ENCODE measurements around the gene FOSL2. TPM values are rescaled to one million over a fixed set of nuclear protein-coding genes. Genes with fewer than 3 reads are reported as not detected.

The FOSL2 gene
- total RNA-seq, 1 experiment from 2014 or later: 44.8 TPM

DNA sequence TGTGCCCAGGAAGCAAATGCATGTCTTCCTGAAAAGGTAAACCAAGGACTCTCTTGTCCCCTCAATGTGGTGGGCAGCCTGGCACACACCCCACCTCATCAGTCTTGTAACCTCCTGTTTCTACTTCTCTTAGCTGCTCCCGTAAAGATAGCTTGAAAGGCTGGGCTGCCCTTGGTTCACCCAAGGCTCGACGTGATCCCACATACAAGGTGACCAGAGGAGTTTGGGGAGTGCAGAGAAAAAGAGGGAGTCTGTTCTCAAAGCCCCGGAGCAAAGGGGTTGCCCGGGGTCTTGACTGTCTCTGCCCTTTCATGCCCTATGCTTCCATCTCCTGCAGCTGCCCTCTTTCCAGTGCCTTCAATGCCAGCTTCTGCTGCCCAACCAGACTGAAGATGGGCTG lies 18.3 kb upstream of the FOSL2 start:
- no peak overlapping the region for H2AFZ ChIP-seq (ENCODE audit: low read depth, low read length, poor library complexity, severe bottlenecking)
- DNase-seq (ENCODE audit: low read depth, low spot score) (no peak), ATAC-seq (no peak)
- peaks cover 7 to 20% of the 10 kb centered on the region in 2 experiments; a peak in 2 of 4 replicates for H3K4me1 ChIP-seq (ENCODE audit: control insufficient read depth in 1 of 2, insufficient read depth in 2 of 2, low read length in 2 of 2)
- CTCF ChIA-PET: no interaction called here
- no peaks in the 10 kb centered on the region for H3K79me2 ChIP-seq (ENCODE audit: insufficient read depth, low read length)
- H3K9me3 ChIP-seq (ENCODE audit: control insufficient read depth in 1 of 2, insufficient read depth in 1 of 2, low read depth in 1 of 2, low read length in 2 of 2): no peaks in the 10 kb centered on the region
- no peak overlapping the region for H3K9ac ChIP-seq (ENCODE audit: low read length)
- H3K36me3 ChIP-seq (ENCODE audit: control insufficient read depth in 1 of 2, insufficient read depth in 2 of 2, low read length in 2 of 2): no peaks in the 10 kb centered on the region
- intact Hi-C loops (cut with micrococcal nuclease): no loop called here
- H3K4me2 ChIP-seq (ENCODE audit: low read length): no peak overlapping the region
- H3K4me3 ChIP-seq (replicated peaks in 1 of 2; ENCODE audit: low read depth in 1 of 2, low read length in 2 of 2): no peak overlapping the region
- no peaks in the 10 kb centered on the region for H4K20me1 ChIP-seq (ENCODE audit: insufficient read depth)
- no TSS peak for BruUV-seq (replicated peaks)
- H3K9me2 ChIP-seq (ENCODE audit: insufficient read depth): no peaks in the 10 kb centered on the region
- H3K27ac ChIP-seq (ENCODE audit: low read depth, low read length): no peak overlapping the region
- TF ChIP-seq EZH2 (IDR thresholded peaks at IDR 0.05) (no peak), RAD21 (IDR thresholded peaks at IDR 0.05; ENCODE audit: low read depth) (no peak), REST (IDR thresholded peaks at IDR 0.05; ENCODE audit: low read depth) (no peak), SIN3A (IDR thresholded peaks at IDR 0.05; ENCODE audit: low read depth) (no peak), FOSL1 (IDR thresholded peaks at IDR 0.05; ENCODE audit: low read depth) (no peak), ELF1 (IDR thresholded peaks at IDR 0.05; ENCODE audit: borderline replicate concordance, low read depth) (no peak), POLR2AphosphoS5 (IDR thresholded peaks at IDR 0.05; ENCODE audit: low read depth, low read length) (no peak), SP1 (IDR thresholded peaks at IDR 0.05; ENCODE audit: low read depth) (no peak)
- POLR2A ChIA-PET: no interaction called here
- RAD21 ChIA-PET (ENCODE audit: low non-redundant PET in 1 of 2, low total read pairs in 2 of 2, uncharacterized antibody in 2 of 2, unreplicated experiment in 2 of 2): no interaction called here
- H3K27me3 ChIP-seq (ENCODE audit: insufficient read depth, low read length): no peaks in the 10 kb centered on the region

DNA sequence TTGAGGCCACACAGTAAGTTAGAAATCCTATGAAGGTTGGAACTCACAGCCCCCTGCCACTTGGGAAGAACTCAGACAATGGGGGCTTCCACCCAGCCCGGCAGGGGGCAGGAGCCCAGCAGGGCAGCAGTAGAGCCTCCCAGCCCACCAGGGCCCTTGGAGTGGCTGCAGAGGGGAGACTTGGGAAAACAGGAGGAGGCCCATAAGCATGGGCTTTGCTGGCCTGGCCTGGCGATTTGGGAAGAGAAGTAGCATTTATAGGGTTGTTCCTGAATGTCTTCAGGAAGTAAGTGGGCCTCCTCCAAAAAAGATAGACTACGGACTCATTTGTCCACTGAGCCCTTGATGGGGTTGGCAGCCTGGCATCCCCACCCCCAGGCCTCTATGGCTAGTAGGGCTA lies 17.4 kb upstream of the FOSL2 start:
- DNase-seq (ENCODE audit: low read depth, low spot score) (no peak), ATAC-seq (no peak)
- H3K9ac ChIP-seq (ENCODE audit: low read length): no peak overlapping the region
- CTCF ChIA-PET: no interaction called here
- intact Hi-C loops (cut with micrococcal nuclease): no loop called here
- POLR2A ChIA-PET: no interaction called here
- H3K9me2 ChIP-seq (ENCODE audit: insufficient read depth): no peaks in the 10 kb centered on the region
- H3K4me1 ChIP-seq (ENCODE audit: control insufficient read depth in 1 of 2, insufficient read depth in 2 of 2, low read length in 2 of 2): peaks cover 7 to 20% of the 10 kb centered on the region in 2 experiments; a peak in 2 of 4 replicates
- H3K9me3 ChIP-seq (ENCODE audit: control insufficient read depth in 1 of 2, insufficient read depth in 1 of 2, low read depth in 1 of 2, low read length in 2 of 2): no peaks in the 10 kb centered on the region
- no peaks in the 10 kb centered on the region for H3K27me3 ChIP-seq (ENCODE audit: insufficient read depth, low read length)
- no peak overlapping the region for H3K4me2 ChIP-seq (ENCODE audit: low read length)
- no peaks in the 10 kb centered on the region for H4K20me1 ChIP-seq (ENCODE audit: insufficient read depth)
- no TSS peak for BruUV-seq (replicated peaks)
- no peak overlapping the region for H3K4me3 ChIP-seq (replicated peaks in 1 of 2; ENCODE audit: low read depth in 1 of 2, low read length in 2 of 2)
- no peak overlapping the region for H3K27ac ChIP-seq (ENCODE audit: low read depth, low read length)
- RAD21 ChIA-PET (ENCODE audit: low non-redundant PET in 1 of 2, low total read pairs in 2 of 2, uncharacterized antibody in 2 of 2, unreplicated experiment in 2 of 2): no interaction called here
- H3K36me3 ChIP-seq (ENCODE audit: control insufficient read depth in 1 of 2, insufficient read depth in 2 of 2, low read length in 2 of 2): no peaks in the 10 kb centered on the region
- no peaks in the 10 kb centered on the region for H3K79me2 ChIP-seq (ENCODE audit: insufficient read depth, low read length)
- no peak overlapping the region for H2AFZ ChIP-seq (ENCODE audit: low read depth, low read length, poor library complexity, severe bottlenecking)
- TF ChIP-seq FOSL1 (IDR thresholded peaks at IDR 0.05; ENCODE audit: low read depth): no peak
- no peak for TF ChIP-seq ZNF274 (IDR thresholded peaks at IDR 0.05; ENCODE audit: low read depth, low read length)
- no peak for TF ChIP-seq EZH2 (IDR thresholded peaks at IDR 0.05)
- TF ChIP-seq MAX (IDR thresholded peaks at IDR 0.05): no peak
- TF ChIP-seq, protein P1, sequence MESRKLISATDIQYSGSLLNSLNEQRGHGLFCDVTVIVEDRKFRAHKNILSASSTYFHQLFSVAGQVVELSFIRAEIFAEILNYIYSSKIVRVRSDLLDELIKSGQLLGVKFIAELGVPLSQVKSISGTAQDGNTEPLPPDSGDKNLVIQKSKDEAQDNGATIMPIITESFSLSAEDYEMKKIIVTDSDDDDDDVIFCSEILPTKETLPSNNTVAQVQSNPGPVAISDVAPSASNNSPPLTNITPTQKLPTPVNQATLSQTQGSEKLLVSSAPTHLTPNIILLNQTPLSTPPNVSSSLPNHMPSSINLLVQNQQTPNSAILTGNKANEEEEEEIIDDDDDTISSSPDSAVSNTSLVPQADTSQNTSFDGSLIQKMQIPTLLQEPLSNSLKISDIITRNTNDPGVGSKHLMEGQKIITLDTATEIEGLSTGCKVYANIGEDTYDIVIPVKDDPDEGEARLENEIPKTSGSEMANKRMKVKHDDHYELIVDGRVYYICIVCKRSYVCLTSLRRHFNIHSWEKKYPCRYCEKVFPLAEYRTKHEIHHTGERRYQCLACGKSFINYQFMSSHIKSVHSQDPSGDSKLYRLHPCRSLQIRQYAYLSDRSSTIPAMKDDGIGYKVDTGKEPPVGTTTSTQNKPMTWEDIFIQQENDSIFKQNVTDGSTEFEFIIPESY (IDR thresholded peaks at IDR 0.05; ENCODE audit: extremely low read depth, insufficient replicate concordance, low read length): no peak
- TF ChIP-seq ATF3 (IDR thresholded peaks at IDR 0.05): no peak
- TF ChIP-seq EZH2phosphoT487 (IDR thresholded peaks at IDR 0.05; ENCODE audit: borderline replicate concordance): no peak
- TF ChIP-seq CBX3 (IDR thresholded peaks at IDR 0.05; ENCODE audit: low read depth): no peak
- TF ChIP-seq CEBPB (IDR thresholded peaks at IDR 0.05; ENCODE audit: low read depth): no peak
- no peak for TF ChIP-seq ELF1 (IDR thresholded peaks at IDR 0.05; ENCODE audit: borderline replicate concordance, low read depth)
- no peak for TF ChIP-seq SP1 (IDR thresholded peaks at IDR 0.05; ENCODE audit: low read depth)
- TF ChIP-seq YY1 (IDR thresholded peaks at IDR 0.05; ENCODE audit: extremely low read depth, insufficient replicate concordance, low read depth, low read length): no peak
- no peak for TF ChIP-seq POLR2AphosphoS5 (IDR thresholded peaks at IDR 0.05; ENCODE audit: low read depth, low read length)

All from HCT116 (cell line).